Measurements from ENCODE around the gene CLASP1.
"Not testable (repeated sequence)": the region's sequence is repeated elsewhere in the genome, so short reads cannot be mapped to it uniquely, and the experiment has no call there.

DNA sequence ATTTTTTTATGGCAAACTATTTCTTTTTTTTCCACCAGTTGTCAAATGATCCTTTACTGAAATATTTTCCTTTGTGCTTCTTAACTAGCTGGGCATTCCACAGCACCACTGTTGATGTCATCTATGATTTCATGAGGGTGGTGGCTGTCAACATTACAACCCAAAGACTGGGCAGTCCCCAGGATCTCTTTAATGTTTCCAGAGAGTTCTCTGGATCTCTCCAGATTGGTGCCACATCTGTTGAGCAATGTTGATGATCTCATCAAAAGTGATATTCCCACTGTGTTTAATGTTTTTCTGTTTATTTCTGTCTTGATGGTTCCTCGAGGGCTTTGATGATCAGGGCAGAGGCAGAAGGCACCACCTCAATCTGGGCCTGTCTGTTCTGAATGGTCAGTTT is 9.1 kb upstream of the CLASP1 start:
- not testable (repeated sequence) for TF ChIP-seq POLR2AphosphoS5 (IDR thresholded peaks at IDR 0.05; ENCODE audit: insufficient read depth, low read depth, low read length); EZH2 (IDR thresholded peaks at IDR 0.05; ENCODE audit: borderline replicate concordance, low read depth, low read length, severe bottlenecking); POLR2A (IDR thresholded peaks at IDR 0.05; ENCODE audit: low read depth, low read length); JUN (IDR thresholded peaks at IDR 0.05; ENCODE audit: borderline replicate concordance, insufficient read depth, insufficient read length, low read depth)

Measured in endothelial cell of umbilical vein (primary cell).